Vagina (tissue), 2 donors: ENCODE data around the gene TMEM40. TPM values are rescaled to one million over a fixed set of nuclear protein-coding genes. Genes with fewer than 3 reads are reported as not detected.

Experiments used
- DNase-seq, 2 donors: peaks; one replicate each; pipeline ENCODE4 v3.0.0-alpha.2; 2017; ENCODE audit errors: extremely low spot score in 2 of 2
- H3K27ac ChIP-seq: fragments of 200-600 bp; sonication (generic); one replicate; pipeline ENCODE4 v1.5.1; 2019
- H3K27me3 ChIP-seq: fragments of 200-600 bp; sonication (generic); one replicate; pipeline ENCODE4 v1.5.1; 2019
- H3K36me3 ChIP-seq, 2 donors: fragments of 200-600 bp; sonication (generic); one replicate each; pipeline ENCODE4 v1.5.1; 2017 to 2019
- H3K4me1 ChIP-seq: fragments of 200-600 bp; sonication (generic); one replicate; pipeline ENCODE4 v1.5.1; 2019
- H3K4me3 ChIP-seq, 2 donors: fragments of 200-600 bp; sonication (generic); 1 replicate in 1 of 2; 2 replicates in 1 of 2; pipeline ENCODE4 v1.5.1; 2016 to 2019
- H3K9me3 ChIP-seq: fragments of 200-600 bp; sonication (generic); one replicate; pipeline ENCODE4 v1.5.1; 2019
- POLR2A ChIP-seq, 2 donors: fragments of 450-650 bp; IDR thresholded peaks; one replicate each; pipeline ENCODE4 v1.6.1; 2017; ENCODE audit warnings: antibody characterized with exemption in 2 of 2, mild to moderate bottlenecking in 2 of 2, moderate library complexity in 2 of 2
- POLR2AphosphoS5 ChIP-seq, 2 donors: sonication (generic); formaldehyde crosslinking; IDR thresholded peaks; one replicate each; pipeline ENCODE4 v1.9.0; 2017; ENCODE audit warnings: antibody characterized with exemption in 2 of 2, mild to moderate bottlenecking in 2 of 2, low read depth in 1 of 2; ENCODE audit not compliant: insufficient read depth in 1 of 2
- intact Hi-C: fragments of 100-400 bp; cut with DNase I; formaldehyde crosslinking; loops from one replicate; pipeline ENCODE4 v1.15.1; 2023
- total RNA-seq: library from RNA; depleted of rRNA; stranded (reverse); fragments of >200 nt; gene quantifications from one replicate; pipeline ENCODE4 v1.2.3, GENCODE V29; 2016
- TF ChIP-seq, protein P1 (sequence below), 3 experiments: fragments of 450-650 bp in 2 of 3; fragments of 200-600 bp in 1 of 3; sonication (generic) in 1 of 3; IDR thresholded peaks; one replicate each; pipeline ENCODE4 v1.5.1; 2017 to 2019; ENCODE audit warnings: antibody characterized with exemption in 3 of 3, mild to moderate bottlenecking in 2 of 3, moderate library complexity in 2 of 3

TMEM40 gene
- total RNA-seq, 1 donor from 2014 or later: 31.7 TPM

DNA sequence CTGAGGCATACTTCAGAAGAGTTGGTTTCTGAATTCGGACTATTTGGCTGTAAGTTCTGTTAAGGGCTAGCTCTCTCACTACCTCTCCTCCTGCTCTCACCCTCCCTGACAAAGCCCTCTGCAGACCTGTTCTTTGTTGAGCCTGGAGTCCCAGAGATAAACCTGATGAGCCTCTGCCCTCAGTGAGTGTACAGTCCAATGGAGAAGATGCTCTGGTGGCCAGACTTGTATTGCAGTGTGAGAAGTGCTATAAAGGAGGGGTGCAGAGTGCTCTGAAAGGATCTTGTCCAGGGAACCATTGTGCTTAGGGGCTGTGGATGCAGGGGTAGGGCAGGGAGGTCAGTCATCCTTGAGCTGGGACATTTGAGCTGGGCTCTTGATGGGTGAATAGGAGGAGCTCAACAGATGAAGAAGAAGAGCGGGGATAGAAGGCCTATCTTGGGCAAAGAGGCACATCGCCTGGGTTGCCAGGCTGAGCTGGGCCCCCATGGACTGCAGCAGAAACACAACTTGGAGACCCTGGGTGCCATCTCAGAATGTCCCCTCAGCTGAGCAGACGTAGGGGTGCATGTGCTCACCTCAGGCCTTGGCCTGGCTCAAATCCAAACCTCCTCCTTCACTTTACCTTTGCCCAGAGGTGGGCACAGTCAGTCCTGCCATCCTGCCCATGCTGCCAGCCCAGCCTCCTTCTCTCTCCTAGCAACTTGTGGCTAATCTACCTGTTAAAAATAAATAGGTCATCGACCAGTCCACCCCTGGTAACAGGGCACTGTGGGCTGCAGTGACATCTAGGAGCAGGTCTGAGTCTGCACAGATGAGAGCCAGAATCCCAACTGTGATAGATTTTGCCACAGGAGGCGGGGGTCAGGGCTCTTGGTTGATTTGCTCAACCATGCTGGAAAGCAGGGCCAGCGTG is 40.7 kb upstream of the TMEM40 start:
- H3K27ac ChIP-seq: no peak overlapping the region
- H3K36me3 ChIP-seq: no peaks in the 10 kb centered on the region
- TF ChIP-seq, protein P1, sequence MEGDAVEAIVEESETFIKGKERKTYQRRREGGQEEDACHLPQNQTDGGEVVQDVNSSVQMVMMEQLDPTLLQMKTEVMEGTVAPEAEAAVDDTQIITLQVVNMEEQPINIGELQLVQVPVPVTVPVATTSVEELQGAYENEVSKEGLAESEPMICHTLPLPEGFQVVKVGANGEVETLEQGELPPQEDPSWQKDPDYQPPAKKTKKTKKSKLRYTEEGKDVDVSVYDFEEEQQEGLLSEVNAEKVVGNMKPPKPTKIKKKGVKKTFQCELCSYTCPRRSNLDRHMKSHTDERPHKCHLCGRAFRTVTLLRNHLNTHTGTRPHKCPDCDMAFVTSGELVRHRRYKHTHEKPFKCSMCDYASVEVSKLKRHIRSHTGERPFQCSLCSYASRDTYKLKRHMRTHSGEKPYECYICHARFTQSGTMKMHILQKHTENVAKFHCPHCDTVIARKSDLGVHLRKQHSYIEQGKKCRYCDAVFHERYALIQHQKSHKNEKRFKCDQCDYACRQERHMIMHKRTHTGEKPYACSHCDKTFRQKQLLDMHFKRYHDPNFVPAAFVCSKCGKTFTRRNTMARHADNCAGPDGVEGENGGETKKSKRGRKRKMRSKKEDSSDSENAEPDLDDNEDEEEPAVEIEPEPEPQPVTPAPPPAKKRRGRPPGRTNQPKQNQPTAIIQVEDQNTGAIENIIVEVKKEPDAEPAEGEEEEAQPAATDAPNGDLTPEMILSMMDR (IDR thresholded peaks at IDR 0.05): no peak
- TF ChIP-seq POLR2A (IDR thresholded peaks at IDR 0.05) (no peak), POLR2AphosphoS5 (IDR thresholded peaks at IDR 0.05; ENCODE audit: insufficient read depth in 1 of 2, low read depth in 1 of 2) (no peak)
- H3K4me1 ChIP-seq: peaks cover 13% of the 10 kb centered on the region
- H3K4me3 ChIP-seq: no peak overlapping the region
- DNase-seq: no peak
- H3K9me3 ChIP-seq: no peaks in the 10 kb centered on the region
- H3K27me3 ChIP-seq: no peaks in the 10 kb centered on the region
- intact Hi-C loops: no loop called here

DNA sequence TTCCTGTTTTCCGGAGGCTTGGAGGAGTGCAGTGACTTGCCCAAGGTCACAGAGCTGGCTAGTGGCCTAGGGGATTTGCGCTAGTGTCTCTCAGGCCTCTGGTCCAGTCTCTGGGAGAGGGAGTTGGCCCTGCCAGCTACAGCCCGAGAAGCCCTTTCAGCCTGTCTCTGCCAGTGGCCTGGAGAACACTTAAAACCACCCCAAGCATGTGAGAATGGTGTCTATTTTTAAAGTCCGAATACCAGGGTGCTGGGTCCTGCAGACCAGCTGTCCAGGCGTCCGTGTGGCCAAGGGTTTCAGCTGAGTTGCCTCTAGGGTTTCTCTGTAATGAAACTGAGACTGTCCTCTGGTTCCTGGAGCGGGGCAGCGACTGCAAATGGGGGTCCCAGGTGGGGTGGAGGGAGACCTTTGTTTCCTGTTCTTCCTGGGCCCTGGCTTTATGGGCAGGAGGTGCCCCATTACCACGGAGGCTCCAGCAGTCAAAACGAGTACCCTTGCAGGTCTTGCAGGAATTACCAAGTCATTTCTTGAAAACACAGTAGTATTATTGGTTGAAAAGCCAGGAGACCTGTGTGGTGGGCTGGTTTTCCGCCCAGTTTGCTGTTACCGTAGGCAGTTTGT is 39.6 kb upstream of the TMEM40 start:
- no peaks in the 10 kb centered on the region for H3K9me3 ChIP-seq
- no peak overlapping the region for H3K4me3 ChIP-seq
- peak overlapping the region; percentile 87 for H3K27ac ChIP-seq
- H3K36me3 ChIP-seq: no peaks in the 10 kb centered on the region
- H3K4me1 ChIP-seq: peaks cover 13% of the 10 kb centered on the region
- TF ChIP-seq POLR2AphosphoS5 (IDR thresholded peaks at IDR 0.05; ENCODE audit: insufficient read depth in 1 of 2, low read depth in 1 of 2) (no peak), POLR2A (IDR thresholded peaks at IDR 0.05) (no peak)
- TF ChIP-seq, protein P1 (IDR thresholded peaks at IDR 0.05): no peak
- H3K27me3 ChIP-seq: no peaks in the 10 kb centered on the region
- DNase-seq: no peak
- intact Hi-C loops: no loop called here

DNA sequence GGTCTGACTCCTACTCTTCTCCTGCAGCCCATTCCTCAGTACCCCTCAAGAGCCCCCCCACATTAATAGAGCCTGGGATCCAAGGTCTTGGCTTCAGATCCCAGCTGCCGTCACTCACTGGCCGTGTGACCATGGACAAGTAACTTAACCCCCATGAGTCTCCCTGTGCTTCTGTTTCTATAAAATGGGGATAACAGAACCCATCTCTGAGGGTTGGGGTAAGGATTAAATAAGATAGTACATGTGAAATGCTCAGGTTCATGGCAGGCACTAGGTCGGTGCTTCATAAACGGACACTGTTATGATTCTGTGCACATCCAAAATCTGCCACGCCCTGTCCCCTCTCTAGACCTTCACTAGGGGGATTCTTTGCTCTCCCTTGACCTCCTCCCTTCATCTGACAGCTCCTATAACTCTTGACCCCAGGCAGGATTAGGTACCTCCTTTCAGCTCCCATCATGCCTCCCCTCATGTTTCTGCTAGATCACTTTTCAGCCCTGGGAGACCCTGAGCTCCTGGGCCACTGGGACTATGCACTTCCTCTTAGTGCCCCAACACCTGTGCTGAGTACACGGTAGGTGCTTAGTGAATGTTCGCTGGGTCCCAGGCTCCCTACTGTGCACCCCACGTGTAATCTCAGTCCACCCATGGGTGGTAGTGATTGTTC is 39.0 kb upstream of the TMEM40 start:
- no peaks in the 10 kb centered on the region for H3K9me3 ChIP-seq
- no peak for DNase-seq
- no peak overlapping the region for H3K4me3 ChIP-seq
- H3K4me1 ChIP-seq: peaks cover 13% of the 10 kb centered on the region
- TF ChIP-seq POLR2AphosphoS5 (IDR thresholded peaks at IDR 0.05; ENCODE audit: insufficient read depth in 1 of 2, low read depth in 1 of 2) (no peak), POLR2A (IDR thresholded peaks at IDR 0.05) (no peak)
- TF ChIP-seq, protein P1 (IDR thresholded peaks at IDR 0.05): no peak
- intact Hi-C loops: no loop called here
- H3K27me3 ChIP-seq: no peaks in the 10 kb centered on the region
- H3K36me3 ChIP-seq: no peaks in the 10 kb centered on the region
- H3K27ac ChIP-seq: peak overlapping the region; percentile 87

DNA sequence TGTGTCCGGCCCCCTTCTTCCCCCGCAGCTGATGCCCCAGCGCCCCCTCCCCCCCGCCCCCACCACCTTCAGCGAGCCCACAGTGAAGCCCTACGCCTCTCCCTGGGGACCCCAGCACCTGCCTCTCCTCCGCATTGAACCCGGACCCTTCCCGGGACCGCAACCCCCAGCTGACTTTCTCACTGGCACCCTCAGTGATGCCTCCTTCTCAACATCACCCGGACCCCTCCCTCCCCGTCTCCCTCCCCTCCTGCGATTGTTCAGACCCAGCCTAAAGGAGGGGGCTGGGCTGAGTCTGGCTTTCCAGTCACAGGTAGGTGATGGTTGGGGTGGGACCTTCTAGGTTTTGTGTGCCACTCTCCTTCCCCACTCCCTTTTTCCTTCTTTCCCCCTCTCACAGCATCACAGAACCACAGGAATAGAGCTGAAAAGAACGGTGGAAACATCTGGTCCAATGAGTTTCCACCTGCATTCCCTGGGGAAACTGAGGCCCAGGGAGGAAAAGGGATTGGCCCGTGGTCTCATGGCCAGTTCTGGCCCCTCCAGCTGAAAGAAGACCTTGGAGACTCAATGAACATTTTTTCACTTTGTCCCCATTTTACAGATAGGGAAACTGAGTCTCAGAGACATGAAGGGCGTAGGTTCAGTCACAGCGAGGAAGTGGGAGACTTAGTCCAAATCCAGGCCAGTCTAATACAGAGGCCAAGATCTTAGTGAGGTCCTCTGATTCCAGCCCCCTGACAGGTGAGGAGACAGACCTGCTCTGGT is 38.2 kb upstream of the TMEM40 start:
- Histone ChIP-seq H3K27me3 (no peaks in the 10 kb centered on the region), H3K27ac (peak overlapping the region; percentile 87), H3K9me3 (no peaks in the 10 kb centered on the region), H3K36me3 (no peaks in the 10 kb centered on the region), H3K4me1 (peaks cover 13% of the 10 kb centered on the region), H3K4me3 (peak overlapping the region; percentile 68 to 86)
- no peak for DNase-seq
- TF ChIP-seq, protein P1 (IDR thresholded peaks at IDR 0.05): no peak
- no peak for TF ChIP-seq POLR2AphosphoS5 (IDR thresholded peaks at IDR 0.05; ENCODE audit: insufficient read depth in 1 of 2, low read depth in 1 of 2)
- TF ChIP-seq POLR2A (IDR thresholded peaks at IDR 0.05): no peak
- intact Hi-C loops: no loop called here
